HG02678 (cell line): ENCODE measurements around the gene CCDC74A.
"Not testable (repeated sequence)": the region's sequence is repeated elsewhere in the genome, so short reads cannot be mapped to it uniquely, and the experiment has no call there.

Experiments
- ATAC-seq: cut with Tn5 transposase; IDR thresholded peaks from one replicate; pipeline ENCODE4 v1.9.1; 2021; ENCODE audit warnings: mild to moderate bottlenecking, moderate library complexity; ENCODE audit not compliant: unreplicated experiment

The CCDC74A gene

GRCh38 chr2:131527131-131528001 is at the start of gene CCDC74A:
Gene CCDC74A (plus strand): TSS chr2:131527888. CDS start chr2:131527971, 83 bp downstream.
- ATAC-seq = peak; percentile 93

DNA sequence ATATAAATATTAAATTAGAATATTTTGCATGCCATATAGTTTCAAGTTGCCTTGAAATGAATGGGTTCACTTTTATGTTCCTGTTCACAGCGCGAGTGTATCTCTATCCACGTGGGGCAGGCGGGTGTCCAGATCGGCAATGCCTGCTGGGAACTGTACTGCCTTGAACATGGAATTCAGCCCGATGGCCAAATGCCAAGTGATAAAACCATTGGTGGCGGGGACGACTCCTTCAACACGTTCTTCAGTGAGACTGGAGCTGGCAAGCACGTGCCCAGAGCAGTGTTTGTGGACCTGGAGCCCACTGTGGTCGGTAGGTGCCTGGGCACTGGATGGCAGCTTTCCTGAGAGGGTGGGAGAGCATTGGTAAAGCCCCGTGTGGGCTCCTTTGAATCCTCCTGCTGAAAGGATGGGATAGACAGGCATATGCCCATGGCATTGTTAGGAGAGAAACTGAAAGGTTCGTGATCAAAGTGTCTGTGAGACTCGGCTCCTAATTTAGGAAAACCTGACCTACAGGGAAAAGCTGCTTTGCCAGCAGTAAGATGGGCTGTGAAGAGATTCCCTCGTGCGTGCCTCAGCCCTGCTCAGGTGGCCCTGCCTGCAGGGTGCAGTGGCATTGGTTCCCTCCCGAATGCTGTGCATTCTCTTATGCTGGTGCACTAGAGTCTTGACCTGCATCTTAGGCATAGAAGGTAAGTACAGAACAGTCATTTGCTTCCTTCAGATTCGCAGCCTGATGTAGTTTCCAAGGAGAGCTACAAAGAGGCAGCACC is 49.4 kb upstream of the CCDC74A start:
- ATAC-seq = not testable (repeated sequence)

DNA sequence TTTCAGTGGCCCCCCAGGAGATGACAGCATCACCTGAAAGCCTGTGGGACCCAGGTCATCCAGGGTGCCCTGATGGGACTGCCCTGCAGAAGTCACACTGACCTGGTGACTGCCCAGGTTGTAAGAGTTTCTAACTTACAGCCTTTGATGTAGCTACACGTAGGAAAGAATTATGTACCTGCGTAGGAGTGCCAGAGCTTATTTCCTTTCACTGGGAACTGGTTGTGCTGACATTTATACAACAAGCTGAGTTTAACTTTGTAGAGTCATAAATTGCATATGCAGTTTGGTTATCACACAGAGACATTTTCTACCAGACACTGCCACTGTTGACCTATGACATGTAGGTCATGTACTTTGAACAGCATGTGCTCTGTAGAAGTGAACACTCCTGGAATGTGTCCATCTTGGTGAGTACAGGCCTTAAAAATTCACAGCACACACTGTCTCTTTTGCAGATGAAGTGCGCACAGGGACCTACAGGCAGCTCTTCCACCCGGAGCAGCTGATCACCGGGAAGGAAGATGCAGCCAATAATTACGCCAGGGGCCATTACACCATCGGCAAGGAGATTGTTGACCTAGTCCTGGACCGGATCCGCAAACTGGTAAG is 48.7 kb upstream of the CCDC74A start:
- ATAC-seq = not testable (repeated sequence)

GRCh38 chr2:131480351-131480750 is 47.3 kb upstream of the CCDC74A start:
- not testable (repeated sequence) for ATAC-seq

DNA sequence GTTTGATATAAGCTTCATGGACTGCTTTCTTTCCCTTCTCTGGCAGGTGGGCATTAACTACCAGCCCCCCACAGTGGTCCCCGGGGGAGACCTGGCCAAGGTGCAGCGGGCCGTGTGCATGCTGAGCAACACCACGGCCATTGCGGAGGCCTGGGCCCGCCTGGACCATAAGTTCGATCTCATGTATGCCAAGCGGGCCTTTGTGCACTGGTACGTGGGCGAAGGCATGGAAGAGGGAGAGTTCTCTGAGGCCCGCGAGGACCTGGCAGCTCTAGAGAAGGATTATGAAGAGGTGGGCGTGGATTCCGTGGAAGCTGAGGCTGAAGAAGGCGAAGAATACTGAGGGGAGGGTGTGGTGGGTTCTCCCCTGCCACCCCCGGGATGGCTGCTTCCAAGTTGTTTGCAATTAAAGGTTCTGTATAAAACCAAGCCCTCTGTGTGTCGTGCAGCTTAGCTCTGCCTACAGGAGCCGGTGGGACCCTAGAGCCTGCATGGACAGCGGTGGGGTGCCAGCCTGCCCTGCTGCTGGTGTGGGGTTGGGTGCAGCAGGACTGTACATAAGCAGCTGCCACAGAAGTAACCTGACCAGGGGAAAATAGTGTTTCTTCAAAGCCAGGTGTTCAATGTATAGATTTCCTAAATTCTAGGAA is 45.1 kb upstream of the CCDC74A start:
- ATAC-seq = not testable (repeated sequence)

- not testable (repeated sequence) for ATAC-seq
These were observed 43.5 kb upstream of the CCDC74A start for GRCh38 chr2:131483981-131484820.

DNA sequence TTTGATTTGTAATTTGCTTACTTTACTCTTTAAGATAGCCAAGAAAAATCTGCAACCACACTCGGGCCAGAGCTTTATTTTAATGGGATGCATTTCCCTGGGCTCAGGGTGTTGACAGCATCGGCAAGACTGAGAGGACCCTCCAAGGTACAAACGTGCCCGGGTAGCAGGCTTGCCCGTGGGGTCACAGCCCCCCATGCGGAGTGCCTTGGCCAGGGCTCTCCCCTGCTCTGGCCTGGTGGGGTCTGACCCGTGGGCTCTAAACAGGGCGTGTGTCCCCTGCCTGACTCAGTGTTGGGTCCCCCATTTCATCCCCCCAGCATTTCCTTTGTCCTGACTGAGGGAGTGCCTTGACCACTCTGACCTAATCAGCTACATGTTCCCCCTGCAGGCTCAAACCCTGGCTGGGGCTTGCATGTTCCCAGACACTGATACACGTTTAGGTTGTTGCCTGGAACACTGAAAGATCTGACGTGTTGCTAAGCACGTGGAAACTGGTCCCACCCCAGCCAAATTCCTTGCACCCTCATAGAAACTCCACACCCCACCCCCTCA is 42.7 kb upstream of the CCDC74A start:
- ATAC-seq = not testable (repeated sequence)

DNA sequence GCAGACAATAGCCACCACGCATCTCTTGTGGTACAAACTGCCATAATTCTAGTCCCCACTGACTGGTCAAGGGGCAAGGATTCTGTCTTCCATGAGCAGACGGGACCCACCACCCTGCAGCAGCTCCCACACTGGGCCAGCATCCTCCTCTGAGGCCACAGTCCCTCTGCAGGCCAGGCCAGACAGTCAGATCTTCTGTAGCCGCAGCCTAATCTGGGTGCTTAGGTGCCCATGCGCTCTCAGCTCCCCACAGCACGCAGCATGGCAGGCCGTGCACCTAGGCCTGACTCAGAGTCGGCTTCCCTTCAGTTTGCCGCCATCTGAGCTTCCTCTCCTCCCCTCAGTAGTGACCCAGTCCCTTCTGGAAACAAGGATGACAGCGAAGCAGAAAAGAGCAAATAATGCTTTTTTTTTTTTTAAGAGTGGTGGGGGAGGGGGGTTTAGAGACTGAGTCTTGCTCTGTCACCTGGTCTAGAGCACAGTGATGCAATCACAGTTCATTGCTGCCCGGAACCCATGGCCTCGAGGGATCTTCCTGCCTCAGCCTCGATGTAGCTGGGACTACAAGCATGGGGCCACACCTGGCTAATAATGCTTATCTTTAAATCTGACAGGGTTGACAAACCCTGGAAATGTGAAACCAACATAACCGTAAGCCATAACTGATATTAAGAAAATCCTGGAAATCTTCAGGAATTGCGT is 41.3 kb upstream of the CCDC74A start:
- ATAC-seq = not testable (repeated sequence)

- no peak for ATAC-seq
These were observed 39.1 kb upstream of the CCDC74A start for GRCh38 chr2:131488306-131489205.

GRCh38 chr2:131490616-131491468 is 36.8 kb upstream of the CCDC74A start:
- not testable (repeated sequence) for ATAC-seq

- ATAC-seq = peak; percentile 7
These were observed 36.2 kb upstream of the CCDC74A start for GRCh38 chr2:131491469-131491836.

- peak; percentile 15 for ATAC-seq
These were observed 35.7 kb upstream of the CCDC74A start, which contains the start of gene MZT2A for GRCh38 chr2:131492015-131492417. Gene MZT2A (minus strand): TSS chr2:131492397. CDS start chr2:131492376, 21 bp downstream.

DNA sequence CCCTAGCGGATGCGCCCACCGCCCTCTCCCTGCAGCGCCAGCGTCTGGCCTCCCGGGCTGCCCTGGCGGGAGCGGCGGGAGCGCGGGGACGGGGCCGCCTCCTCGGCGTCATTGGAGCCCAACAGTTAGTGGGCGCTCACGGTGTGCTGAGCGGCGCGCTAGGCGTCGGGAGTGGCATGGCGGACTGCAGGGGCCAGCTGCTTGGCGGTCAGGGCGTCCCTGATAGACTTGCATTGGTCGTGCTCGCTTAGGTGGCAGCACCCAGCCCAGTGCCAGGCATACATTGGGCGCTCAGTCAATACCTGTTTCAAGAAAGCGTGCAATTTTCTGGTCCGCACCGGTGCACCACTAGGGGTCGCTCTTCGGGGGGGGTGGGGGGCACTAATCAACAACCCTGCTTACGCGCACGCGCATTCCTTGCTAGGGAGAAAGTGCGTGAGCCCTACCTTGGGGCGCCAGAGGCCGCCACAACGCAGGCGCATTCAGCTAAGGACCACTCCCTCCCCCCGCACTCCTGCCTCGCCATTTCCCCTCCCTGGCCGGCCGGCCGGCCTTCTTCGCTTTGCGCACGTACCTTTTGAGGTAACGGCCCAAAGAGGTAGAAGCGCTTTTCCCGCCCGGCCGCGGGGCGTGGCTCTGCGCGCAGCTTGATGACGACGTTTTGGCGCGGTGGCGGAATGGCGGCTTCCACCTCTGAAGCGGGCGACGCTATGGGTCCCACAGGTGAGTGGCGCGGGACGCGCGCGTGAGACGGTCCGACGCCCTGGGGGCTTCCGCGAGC is 35.1 kb upstream of the CCDC74A start:
- peak; percentile 67 for ATAC-seq

GRCh38 chr2:131493199-131493968 is 34.3 kb upstream of the CCDC74A start:
- ATAC-seq = peak; percentile 22

DNA sequence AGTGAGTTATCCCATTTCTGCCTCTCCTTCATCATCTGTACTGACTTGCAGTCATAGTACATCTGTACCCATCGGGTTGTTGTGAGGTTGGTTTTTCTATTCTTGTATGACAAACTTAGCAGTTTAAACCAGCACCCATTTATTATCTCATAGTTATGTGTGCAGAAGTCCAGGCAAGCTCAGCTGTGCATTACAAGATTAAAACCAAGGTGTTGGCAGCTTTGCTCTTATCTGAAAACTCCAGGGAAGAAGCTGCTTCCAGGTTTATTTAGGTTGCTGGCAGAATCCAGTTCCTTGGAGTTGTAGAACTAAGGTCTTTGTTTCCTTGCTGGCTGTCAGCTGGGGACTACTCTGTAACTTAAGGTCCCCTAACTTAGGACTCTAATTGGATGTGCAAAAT is 32.2 kb upstream of the CCDC74A start:
- not testable (repeated sequence) for ATAC-seq
